K562 (cell line): ENCODE measurements around the gene RFX3. TPM values are rescaled to one million over a fixed set of nuclear protein-coding genes. Genes with fewer than 3 reads are reported as not detected.

ENCODE experiments used
- CREB5 ChIP-seq: fragments of 250-450 bp; sonication (Bioruptor Pico); IDR thresholded peaks from 2 replicates; pipeline ENCODE4 v1.5.0; 2020; ENCODE audit warnings: mild to moderate bottlenecking
- GTF2E2 ChIP-seq: fragments of 200-800 bp; sonication (Bioruptor generic); IDR thresholded peaks from 2 replicates; pipeline ENCODE4 v1.6.1; 2016; ENCODE audit warnings: missing genetic modification characterization, missing compliant biosample characterization
- KLF1 ChIP-seq: fragments of 450-650 bp; IDR thresholded peaks from 2 replicates; pipeline ENCODE4 v1.6.1; 2016; ENCODE audit warnings: missing genetic modification characterization, missing compliant biosample characterization
- PYGO2 ChIP-seq: fragments of 450-650 bp; IDR thresholded peaks from 2 replicates; pipeline ENCODE4 v1.6.1; 2016; ENCODE audit warnings: mild to moderate bottlenecking, missing genetic modification characterization, moderate library complexity, missing compliant biosample characterization
- SRSF9 ChIP-seq: fragments of 200-400 bp; formaldehyde crosslinking; IDR thresholded peaks from 2 replicates; pipeline ENCODE4 v1.6.1; 2017; ENCODE audit warnings: low read depth, low read length, borderline replicate concordance
- TEAD1 ChIP-seq, 2 experiments: fragments of 450-650 bp in 1 of 2; sonication (generic) in 1 of 2; formaldehyde crosslinking; IDR thresholded peaks; 2 replicates each; pipeline versions ENCODE4 v1.4.0 to v1.8.0; 2020 to 2022; ENCODE audit warnings: mild to moderate bottlenecking in 2 of 2, missing genetic modification reagents in 1 of 2
- THAP12 ChIP-seq: fragments of 250-450 bp; sonication (Bioruptor Pico); IDR thresholded peaks from 2 replicates; pipeline ENCODE4 v1.9.0; 2021; ENCODE audit warnings: mild to moderate bottlenecking, inconsistent platforms
- WHSC1 ChIP-seq: IDR thresholded peaks from one replicate; pipeline ENCODE4 v1.6.1; 2012; ENCODE audit warnings: low read length, control low read depth, inconsistent platforms
- ZBTB8A ChIP-seq: fragments of 450-650 bp; IDR thresholded peaks from 2 replicates; pipeline ENCODE4 v1.6.1; 2018; ENCODE audit warnings: mild to moderate bottlenecking, moderate library complexity; ENCODE audit not compliant: partially characterized antibody
- ZNF133 ChIP-seq: fragments of 250-450 bp; sonication (Bioruptor Pico); IDR thresholded peaks from 2 replicates; pipeline ENCODE4 v1.4.0; 2020; ENCODE audit warnings: mild to moderate bottlenecking
- ZNF699 ChIP-seq: fragments of 250-450 bp; sonication (Bioruptor Pico); IDR thresholded peaks from 2 replicates; pipeline ENCODE4 v1.8.0; 2021; ENCODE audit warnings: mild to moderate bottlenecking, moderate library complexity; ENCODE audit not compliant: insufficient replicate concordance
- polyA plus RNA-seq, 8 experiments: library from polyadenylated mRNA; depleted of rRNA in 4 of 8; stranded (reverse) in 5 of 8; unstranded in 3 of 8; fragments of >200 nt; fragmentation: Nextera tagmentation in 2 of 8; fragmentation: Illumina TruSeq in 1 of 8; extraction: Ambion mirVana in 2 of 8; extraction: Trizol in 1 of 8; gene quantifications; 2 replicates each; pipeline versions ENCODE4 v1.2.1 to v1.2.3, GENCODE V29; 2011 to 2014; ENCODE audit warnings: inconsistent platforms in 1 of 8, missing spikeins in 1 of 8
- total RNA-seq, 7 experiments: library from RNA; depleted of rRNA in 6 of 7; stranded (reverse); fragments of >200 nt in 6 of 7; fragmentation: Illumina TruSeq in 2 of 7; extraction: Trizol in 2 of 7; gene quantifications; 2 replicates each; pipeline versions ENCODE4 v1.2.1 to v1.2.3, GENCODE V29; 2011 to 2021; ENCODE audit warnings: low replicate concordance in 1 of 7

Gene RFX3
- total and polyA plus RNA-seq, 9 of the 15 experiments (the other 6 are each of a cell fraction or from before 2014, with no cell fraction given): 0.86 to 4.9 (median 2.0) TPM

- TF ChIP-seq CREB5 (no peak), TEAD1 (CRISPR knock-in tag; IDR thresholded peaks at IDR 0.05) (no peak), ZBTB8A (no peak), SRSF9 (no peak), PYGO2 (tag) (no peak), WHSC1 (no peak), ZNF133 (CRISPR knock-in tag) (no peak), KLF1 (tag) (no peak), ZNF699 (CRISPR knock-in tag) (no peak), GTF2E2 (tag) (no peak), THAP12 (CRISPR knock-in tag) (no peak)
Measured at GRCh38 chr9:3237121-3237520, 288.7 kb downstream of the RFX3 start (continued).
